Ascending aorta (tissue), 2 donors: ENCODE measurements around the gene PSMB9. TPM values are rescaled to one million over a fixed set of nuclear protein-coding genes. Genes with fewer than 3 reads are reported as not detected.

ENCODE experiments used
- DNase-seq, 2 donors: peaks; one replicate each; pipeline ENCODE4 v3.0.0-alpha.2; 2019; ENCODE audit warnings: low spot score in 2 of 2
- H3K27ac ChIP-seq, 2 donors: fragments of 200-600 bp; sonication (generic); one replicate each; pipeline ENCODE4 v1.5.1; 2016 to 2017; ENCODE audit warnings: mild to moderate bottlenecking in 1 of 2
- H3K27me3 ChIP-seq: fragments of 200-600 bp; sonication (generic); one replicate; pipeline ENCODE4 v1.5.1; 2017
- H3K36me3 ChIP-seq, 2 donors: fragments of 200-600 bp; sonication (generic); one replicate each; pipeline ENCODE4 v1.5.1; 2016
- H3K4me1 ChIP-seq, 2 donors: fragments of 200-600 bp; sonication (generic); one replicate each; pipeline ENCODE4 v1.5.1; 2016 to 2017; ENCODE audit warnings: mild to moderate bottlenecking in 1 of 2
- H3K4me3 ChIP-seq, 2 donors: fragments of 200-600 bp; sonication (generic); one replicate each; pipeline ENCODE4 v1.5.1; 2016 to 2017; ENCODE audit warnings: mild to moderate bottlenecking in 1 of 2
- H3K9me3 ChIP-seq, 2 donors: fragments of 200-600 bp; sonication (generic); one replicate each; pipeline ENCODE4 v1.5.1; 2016
- intact Hi-C: fragments of 100-400 bp; cut with DNase I; formaldehyde crosslinking; loops from one replicate; pipeline ENCODE4 v1.15.1; 2023
- total RNA-seq: library from RNA; depleted of rRNA; stranded (reverse); fragments of >200 nt; gene quantifications from one replicate; pipeline ENCODE4 v1.1.0, GENCODE V29; 2016
- TF ChIP-seq, protein P1 (sequence below), 3 experiments: fragments of 200-600 bp in 2 of 3; fragments of 450-650 bp in 1 of 3; sonication (generic) in 2 of 3; IDR thresholded peaks; one replicate each; pipeline ENCODE4 v1.5.1; 2016 to 2019; ENCODE audit warnings: antibody characterized with exemption in 3 of 3, mild to moderate bottlenecking in 1 of 3, moderate library complexity in 1 of 3

PSMB9 gene
- total RNA-seq, 1 donor from 2014 or later = 42.8 TPM

- intact Hi-C loops = loop anchor here (5.0 kb wide), 1 partner anchor 38 kb away; no protein-coding TSS in a partner anchor
- TF ChIP-seq, protein P1, sequence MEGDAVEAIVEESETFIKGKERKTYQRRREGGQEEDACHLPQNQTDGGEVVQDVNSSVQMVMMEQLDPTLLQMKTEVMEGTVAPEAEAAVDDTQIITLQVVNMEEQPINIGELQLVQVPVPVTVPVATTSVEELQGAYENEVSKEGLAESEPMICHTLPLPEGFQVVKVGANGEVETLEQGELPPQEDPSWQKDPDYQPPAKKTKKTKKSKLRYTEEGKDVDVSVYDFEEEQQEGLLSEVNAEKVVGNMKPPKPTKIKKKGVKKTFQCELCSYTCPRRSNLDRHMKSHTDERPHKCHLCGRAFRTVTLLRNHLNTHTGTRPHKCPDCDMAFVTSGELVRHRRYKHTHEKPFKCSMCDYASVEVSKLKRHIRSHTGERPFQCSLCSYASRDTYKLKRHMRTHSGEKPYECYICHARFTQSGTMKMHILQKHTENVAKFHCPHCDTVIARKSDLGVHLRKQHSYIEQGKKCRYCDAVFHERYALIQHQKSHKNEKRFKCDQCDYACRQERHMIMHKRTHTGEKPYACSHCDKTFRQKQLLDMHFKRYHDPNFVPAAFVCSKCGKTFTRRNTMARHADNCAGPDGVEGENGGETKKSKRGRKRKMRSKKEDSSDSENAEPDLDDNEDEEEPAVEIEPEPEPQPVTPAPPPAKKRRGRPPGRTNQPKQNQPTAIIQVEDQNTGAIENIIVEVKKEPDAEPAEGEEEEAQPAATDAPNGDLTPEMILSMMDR (IDR thresholded peaks at IDR 0.05) = no peak
- DNase-seq = no peak
- H3K4me1 ChIP-seq = no peaks in the 10 kb centered on the region
- H3K9me3 ChIP-seq = no peaks in the 10 kb centered on the region
- no peak overlapping the region for H3K4me3 ChIP-seq
- H3K27ac ChIP-seq = no peak overlapping the region
- peaks cover 34% of the 10 kb centered on the region in 2 donors for H3K36me3 ChIP-seq
- H3K27me3 ChIP-seq = no peaks in the 10 kb centered on the region
These were observed 24.5 kb upstream of the PSMB9 start for GRCh38 chr6:32829495-32829894.

- H3K27me3 ChIP-seq = no peaks in the 10 kb centered on the region
- no peak overlapping the region for H3K4me3 ChIP-seq
- TF ChIP-seq, protein P1 (IDR thresholded peaks at IDR 0.05) = no peak
- no peak for DNase-seq
- no peaks in the 10 kb centered on the region for H3K4me1 ChIP-seq
- intact Hi-C loops = no loop called here
- no peak overlapping the region for H3K27ac ChIP-seq
- H3K36me3 ChIP-seq = peaks cover 34 to 37% of the 10 kb centered on the region in 2 donors
- H3K9me3 ChIP-seq = no peaks in the 10 kb centered on the region
These were observed 24.0 kb upstream of the PSMB9 start for GRCh38 chr6:32830017-32830416.

- intact Hi-C loops = no loop called here
- Histone ChIP-seq H3K36me3 (peaks cover 34 to 42% of the 10 kb centered on the region in 2 donors), H3K27me3 (no peaks in the 10 kb centered on the region), H3K4me3 (no peak overlapping the region), H3K4me1 (no peaks in the 10 kb centered on the region), H3K9me3 (no peaks in the 10 kb centered on the region), H3K27ac (no peak overlapping the region)
- DNase-seq = no peak
- TF ChIP-seq, protein P1 (IDR thresholded peaks at IDR 0.05) = no peak
These were observed 23.1 kb upstream of the PSMB9 start for GRCh38 chr6:32830936-32831335.

DNA sequence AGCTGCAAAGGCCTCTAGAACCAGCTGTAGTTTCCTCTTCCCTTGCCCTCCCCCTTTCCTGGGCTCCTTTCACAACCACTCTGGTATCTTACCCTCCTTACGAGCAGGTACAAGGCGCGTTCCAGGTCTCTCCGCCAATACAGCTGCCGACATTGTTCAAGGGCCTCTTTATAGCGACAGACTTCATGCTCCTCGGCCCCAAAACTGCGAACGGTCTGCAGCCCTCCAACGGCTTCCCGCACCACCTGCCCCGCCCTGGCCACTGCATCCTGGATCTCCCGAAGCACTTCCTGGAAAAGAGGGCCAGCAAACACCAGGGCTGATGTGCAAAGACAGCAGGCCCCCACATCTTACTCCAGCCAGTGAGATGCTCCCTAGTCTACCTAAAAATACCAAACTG lies 21.5 kb upstream of the PSMB9 start:
- intact Hi-C loops = no loop called here
- no peaks in the 10 kb centered on the region for H3K27me3 ChIP-seq
- H3K4me3 ChIP-seq = no peak overlapping the region
- H3K9me3 ChIP-seq = no peaks in the 10 kb centered on the region
- H3K27ac ChIP-seq = no peak overlapping the region
- DNase-seq = no peak
- peaks cover 34 to 42% of the 10 kb centered on the region in 2 donors for H3K36me3 ChIP-seq
- TF ChIP-seq, protein P1 (IDR thresholded peaks at IDR 0.05) = no peak
- no peaks in the 10 kb centered on the region for H3K4me1 ChIP-seq

DNA sequence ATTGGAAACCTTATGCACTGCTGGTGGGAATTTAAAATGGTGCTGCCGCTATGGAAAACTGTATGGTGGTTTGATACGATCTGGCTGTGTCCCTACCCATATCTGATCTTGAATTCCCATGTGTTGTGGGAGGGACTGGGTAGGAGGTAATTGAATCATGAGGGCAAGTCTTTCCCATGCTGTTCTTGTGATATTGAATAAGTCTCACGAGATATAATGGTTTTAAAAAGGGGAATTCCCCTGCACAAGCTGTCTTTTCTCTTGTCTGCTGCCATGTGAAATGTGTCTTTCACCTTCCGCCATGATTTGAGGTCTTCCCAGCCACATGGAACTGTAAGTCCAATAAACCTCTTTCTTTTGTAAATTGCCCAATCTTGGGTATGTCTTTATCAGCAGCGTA lies 20.3 kb upstream of the PSMB9 start:
- TF ChIP-seq, protein P1 (IDR thresholded peaks at IDR 0.05) = no peak
- peaks cover 34 to 41% of the 10 kb centered on the region in 2 donors for H3K36me3 ChIP-seq
- no peak overlapping the region for H3K27ac ChIP-seq
- peaks cover 0 to 3% of the 10 kb centered on the region in 2 donors for H3K4me1 ChIP-seq
- H3K9me3 ChIP-seq = no peaks in the 10 kb centered on the region
- no peaks in the 10 kb centered on the region for H3K27me3 ChIP-seq
- no peak for DNase-seq
- intact Hi-C loops = no loop called here
- H3K4me3 ChIP-seq = no peak overlapping the region
